Measurements from ENCODE around the gene RPUSD1. TPM values are rescaled to one million over a fixed set of nuclear protein-coding genes. Genes with fewer than 3 reads are reported as not detected.

Gene RPUSD1
- total RNA-seq, 1 donor from 2014 or later = 28.5 TPM

- H3K27ac Mint-ChIP-seq (ENCODE audit: unreplicated experiment) = no peak overlapping the region
Observed at GRCh38 chr16:832652-833336, 44.6 kb upstream of the RPUSD1 start.

GRCh38 chr16:831571-832413 lies 43.6 kb upstream of the RPUSD1 start:
- H3K4me1 Mint-ChIP-seq (ENCODE audit: low read depth, unreplicated experiment) = no peaks in the 10 kb centered on the region
- peaks cover 4% of the 10 kb centered on the region for H3K27me3 Mint-ChIP-seq (ENCODE audit: unreplicated experiment)
- no peak for TF ChIP-seq CTCF (IDR thresholded peaks at IDR 0.05; ENCODE audit: partially characterized antibody, unreplicated experiment)
- peaks cover 12% of the 10 kb centered on the region for H3K9me3 Mint-ChIP-seq (ENCODE audit: unreplicated experiment)
- H3K36me3 Mint-ChIP-seq (ENCODE audit: unreplicated experiment) = peaks cover 16% of the 10 kb centered on the region
- H3K27ac Mint-ChIP-seq (ENCODE audit: unreplicated experiment) = no peak overlapping the region
- H3K4me3 Mint-ChIP-seq (ENCODE audit: unreplicated experiment) = no peak overlapping the region
- no peak for DNase-seq

More at GRCh38 chr16:832652-833336, 44.6 kb upstream of the RPUSD1 start:
- peaks cover 12% of the 10 kb centered on the region for H3K9me3 Mint-ChIP-seq (ENCODE audit: unreplicated experiment)
- H3K4me1 Mint-ChIP-seq (ENCODE audit: low read depth, unreplicated experiment) = no peaks in the 10 kb centered on the region
- peaks cover 16% of the 10 kb centered on the region for H3K36me3 Mint-ChIP-seq (ENCODE audit: unreplicated experiment)
- DNase-seq = no peak
- no peak overlapping the region for H3K4me3 Mint-ChIP-seq (ENCODE audit: unreplicated experiment)
- peaks cover 4% of the 10 kb centered on the region for H3K27me3 Mint-ChIP-seq (ENCODE audit: unreplicated experiment)
- TF ChIP-seq CTCF (IDR thresholded peaks at IDR 0.05; ENCODE audit: partially characterized antibody, unreplicated experiment) = no peak

- no peak for TF ChIP-seq CTCF (IDR thresholded peaks at IDR 0.05; ENCODE audit: partially characterized antibody, unreplicated experiment)
- H3K4me3 Mint-ChIP-seq (ENCODE audit: unreplicated experiment) = no peak overlapping the region
- peaks cover 9% of the 10 kb centered on the region for H3K36me3 Mint-ChIP-seq (ENCODE audit: unreplicated experiment)
- H3K27ac Mint-ChIP-seq (ENCODE audit: unreplicated experiment) = no peak overlapping the region
- no peak for DNase-seq
- H3K4me1 Mint-ChIP-seq (ENCODE audit: low read depth, unreplicated experiment) = no peaks in the 10 kb centered on the region
- peaks cover 4% of the 10 kb centered on the region for H3K27me3 Mint-ChIP-seq (ENCODE audit: unreplicated experiment)
- H3K9me3 Mint-ChIP-seq (ENCODE audit: unreplicated experiment) = peaks cover 7% of the 10 kb centered on the region
Observed at GRCh38 chr16:830871-831570, 42.8 kb upstream of the RPUSD1 start.

- Mint-ChIP-seq H3K27me3 (ENCODE audit: unreplicated experiment) (peaks cover 4% of the 10 kb centered on the region), H3K36me3 (ENCODE audit: unreplicated experiment) (peaks cover 5% of the 10 kb centered on the region), H3K9me3 (ENCODE audit: unreplicated experiment) (peaks cover 10% of the 10 kb centered on the region), H3K4me3 (ENCODE audit: unreplicated experiment) (no peak overlapping the region), H3K27ac (ENCODE audit: unreplicated experiment) (no peak overlapping the region), H3K4me1 (ENCODE audit: low read depth, unreplicated experiment) (peaks cover 4% of the 10 kb centered on the region)
- TF ChIP-seq CTCF (IDR thresholded peaks at IDR 0.05; ENCODE audit: partially characterized antibody, unreplicated experiment) = no peak
- no peak for DNase-seq
Observed at GRCh38 chr16:830107-830870, 42.1 kb upstream of the RPUSD1 start.

Data from glutamatergic neuron (in vitro differentiated cells).